Parietal lobe (tissue), 2 donors: ENCODE results near the gene GAS2L3. TPM values are rescaled to one million over a fixed set of nuclear protein-coding genes. Genes with fewer than 3 reads are reported as not detected.

Experiments used
- small RNA-seq: library from RNA; depleted of rRNA; stranded (forward); fragments of <200 nt; gene quantifications from one replicate; pipeline ENCODE3, GENCODE V24; 2014; ENCODE audit warnings: low replicate concordance
- total RNA-seq: library from RNA; depleted of rRNA; stranded (reverse); fragments of >200 nt; gene quantifications from one replicate; pipeline ENCODE4 v1.2.3, GENCODE V29; 2014

GAS2L3 gene
- total RNA-seq: 94.2 TPM

GRCh38 chr12:100573292-100574186, at the start of gene GAS2L3:
Gene GAS2L3 (plus strand): TSS chr12:100573684. CDS start chr12:100594905, 21,221 bp downstream.

Small RNAs within 50 kb of the gene (small RNA-seq; reads per million reads assigned to genes)
- not detected for gene AC010200.2

Other genes with a start within 250 kb of the GAS2L3 start
- 0.63 TPM for gene SLC17A8, start 216.6 kb upstream of the GAS2L3 start, total RNA-seq
- gene NR1H4, start 99.8 kb upstream of the GAS2L3 start, total RNA-seq: 0.31 TPM
- 77.3 TPM for gene ANO4, start 221.1 kb downstream of the GAS2L3 start, total RNA-seq